ENCODE results near the gene FAM174C.
A peak's percentile ranks its signal among the peaks of the same experiment; 100 is the strongest.

The FAM174C gene

GRCh38 chr19:1321539-1321938 is 46.2 kb downstream of the FAM174C start:
- DNase-seq (ENCODE audit: low spot score): no peak

GRCh38 chr19:1322198-1322981 is 47.1 kb downstream of the FAM174C start:
- no peak for DNase-seq (ENCODE audit: low spot score)

GRCh38 chr19:1324249-1324805 is 49.0 kb downstream of the FAM174C start:
- no peak for DNase-seq (ENCODE audit: low spot score)

- peak; percentile 68 for DNase-seq (ENCODE audit: low spot score)
Observed at GRCh38 chr19:1324806-1325567, 49.7 kb downstream of the FAM174C start.

GRCh38 chr19:1325568-1326294 is 50.4 kb downstream of the FAM174C start:
- no peak for DNase-seq (ENCODE audit: low spot score)

GRCh38 chr19:1327125-1327524 is 51.8 kb downstream of the FAM174C start:
- no peak for DNase-seq (ENCODE audit: low spot score)

Measured in HuH-7 (cell line).